ENCODE data around the gene TMPRSS5. TPM values are rescaled to one million over a fixed set of nuclear protein-coding genes. Genes with fewer than 3 reads are reported as not detected.

Gene TMPRSS5
- total RNA-seq, 1 donor from 2014 or later = 1.3 TPM

- DNase-seq = peak; percentile 50
- Mint-ChIP-seq H3K9me3 (ENCODE audit: unreplicated experiment) (no peaks in the 10 kb centered on the region), H3K27me3 (ENCODE audit: unreplicated experiment) (no peaks in the 10 kb centered on the region), H3K4me1 (ENCODE audit: low read depth, unreplicated experiment) (peaks cover 7% of the 10 kb centered on the region), H3K27ac (ENCODE audit: unreplicated experiment) (no peak overlapping the region), H3K36me3 (ENCODE audit: unreplicated experiment) (no peaks in the 10 kb centered on the region), H3K4me3 (ENCODE audit: unreplicated experiment) (no peak overlapping the region)
- no peak for TF ChIP-seq CTCF (IDR thresholded peaks at IDR 0.05; ENCODE audit: partially characterized antibody, unreplicated experiment)
These were observed 25.0 kb upstream of the TMPRSS5 start for GRCh38 chr11:113730887-113731726.

- no peaks in the 10 kb centered on the region for H3K36me3 Mint-ChIP-seq (ENCODE audit: unreplicated experiment)
- no peak for TF ChIP-seq CTCF (IDR thresholded peaks at IDR 0.05; ENCODE audit: partially characterized antibody, unreplicated experiment)
- H3K27me3 Mint-ChIP-seq (ENCODE audit: unreplicated experiment) = no peaks in the 10 kb centered on the region
- H3K27ac Mint-ChIP-seq (ENCODE audit: unreplicated experiment) = no peak overlapping the region
- H3K4me1 Mint-ChIP-seq (ENCODE audit: low read depth, unreplicated experiment) = peaks cover 15% of the 10 kb centered on the region
- no peaks in the 10 kb centered on the region for H3K9me3 Mint-ChIP-seq (ENCODE audit: unreplicated experiment)
- no peak overlapping the region for H3K4me3 Mint-ChIP-seq (ENCODE audit: unreplicated experiment)
- DNase-seq = no peak
These were observed 23.3 kb upstream of the TMPRSS5 start for GRCh38 chr11:113729456-113729855.

GRCh38 chr11:113728814-113729213, 22.7 kb upstream of the TMPRSS5 start:
- H3K27ac Mint-ChIP-seq (ENCODE audit: unreplicated experiment) = no peak overlapping the region

GRCh38 chr11:113725913-113726312, 19.8 kb upstream of the TMPRSS5 start:
- no peak overlapping the region for H3K27ac Mint-ChIP-seq (ENCODE audit: unreplicated experiment)
- no peak for TF ChIP-seq CTCF (IDR thresholded peaks at IDR 0.05; ENCODE audit: partially characterized antibody, unreplicated experiment)
- H3K4me1 Mint-ChIP-seq (ENCODE audit: low read depth, unreplicated experiment) = peaks cover 16% of the 10 kb centered on the region
- no peak overlapping the region for H3K4me3 Mint-ChIP-seq (ENCODE audit: unreplicated experiment)
- peaks cover 3% of the 10 kb centered on the region for H3K36me3 Mint-ChIP-seq (ENCODE audit: unreplicated experiment)
- no peaks in the 10 kb centered on the region for H3K27me3 Mint-ChIP-seq (ENCODE audit: unreplicated experiment)
- no peak for DNase-seq
- peaks cover 2% of the 10 kb centered on the region for H3K9me3 Mint-ChIP-seq (ENCODE audit: unreplicated experiment)

More at GRCh38 chr11:113728814-113729213, 22.7 kb upstream of the TMPRSS5 start:
- no peaks in the 10 kb centered on the region for H3K9me3 Mint-ChIP-seq (ENCODE audit: unreplicated experiment)
- TF ChIP-seq CTCF (IDR thresholded peaks at IDR 0.05; ENCODE audit: partially characterized antibody, unreplicated experiment) = no peak
- peaks cover 16% of the 10 kb centered on the region for H3K4me1 Mint-ChIP-seq (ENCODE audit: low read depth, unreplicated experiment)
- H3K36me3 Mint-ChIP-seq (ENCODE audit: unreplicated experiment) = no peaks in the 10 kb centered on the region
- no peaks in the 10 kb centered on the region for H3K27me3 Mint-ChIP-seq (ENCODE audit: unreplicated experiment)
- DNase-seq = no peak
- no peak overlapping the region for H3K4me3 Mint-ChIP-seq (ENCODE audit: unreplicated experiment)

- Mint-ChIP-seq H3K4me3 (ENCODE audit: unreplicated experiment) (no peak overlapping the region), H3K27ac (ENCODE audit: unreplicated experiment) (no peak overlapping the region), H3K27me3 (ENCODE audit: unreplicated experiment) (no peaks in the 10 kb centered on the region), H3K9me3 (ENCODE audit: unreplicated experiment) (peaks cover 2% of the 10 kb centered on the region), H3K36me3 (ENCODE audit: unreplicated experiment) (peaks cover 7% of the 10 kb centered on the region), H3K4me1 (ENCODE audit: low read depth, unreplicated experiment) (peaks cover 13% of the 10 kb centered on the region)
- no peak for DNase-seq
- no peak for TF ChIP-seq CTCF (IDR thresholded peaks at IDR 0.05; ENCODE audit: partially characterized antibody, unreplicated experiment)
These were observed 19.3 kb upstream of the TMPRSS5 start for GRCh38 chr11:113725407-113725806.
